Keratinocyte (primary cell): Measurements from ENCODE around the gene NCOA7. TPM values are rescaled to one million over a fixed set of nuclear protein-coding genes. Genes with fewer than 3 reads are reported as not detected.

ENCODE experiments used
- DNase-seq: peaks from one replicate; pipeline ENCODE4 v3.0.0-alpha.2; 2011; ENCODE audit warnings: low read depth, missing footprints, low spot score
- FAIRE-seq: peaks from 2 replicates; lab custom pipeline; 2011; peaks lifted over from hg19 to GRCh38; lab: Jason Lieb, UNC
- H2AFZ ChIP-seq: 2 replicates; pipeline ENCODE4 v1.6.0; 2012; ENCODE audit warnings: low read length, control low read depth, inconsistent platforms; ENCODE audit not compliant: control insufficient read depth
- H3K27ac ChIP-seq: 2 replicates; pipeline ENCODE4 v1.5.1; 2011; ENCODE audit warnings: low read length; ENCODE audit not compliant: control insufficient read depth, insufficient read depth
- H3K27me3 ChIP-seq: 3 replicates; pipeline ENCODE4 v1.6.0; 2011; ENCODE audit warnings: low read length; ENCODE audit not compliant: control insufficient read depth, insufficient read depth; ENCODE audit errors: extremely low read depth
- H3K36me3 ChIP-seq, 2 experiments: 2 replicates in 1 of 2; 3 replicates in 1 of 2; pipeline ENCODE4 v1.5.1; 2011; ENCODE audit warnings: low read length in 2 of 2, mild to moderate bottlenecking in 1 of 2; ENCODE audit not compliant: control insufficient read depth in 2 of 2, insufficient read depth in 2 of 2; ENCODE audit errors: extremely low read depth in 1 of 2
- H3K4me1 ChIP-seq: 3 replicates; pipeline ENCODE4 v1.5.1; 2011; ENCODE audit warnings: low read length; ENCODE audit not compliant: control insufficient read depth, insufficient read depth; ENCODE audit errors: extremely low read depth
- H3K4me2 ChIP-seq: 3 replicates; pipeline ENCODE4 v1.6.0; 2011; ENCODE audit warnings: low read depth, low read length; ENCODE audit not compliant: control insufficient read depth, insufficient read depth; ENCODE audit errors: extremely low read depth
- H3K4me3 ChIP-seq, 3 experiments: fragments of 200-600 bp in 1 of 3; sonication (generic) in 1 of 3; 2 replicates in 2 of 3; 3 replicates in 1 of 3; pipeline ENCODE4 v1.5.1; 2011 to 2016; ENCODE audit warnings: low read length in 3 of 3, mild to moderate bottlenecking in 3 of 3, control low read depth in 2 of 3, inconsistent platforms in 1 of 3, low read depth in 1 of 3, mixed read lengths in 1 of 3, mixed run types in 1 of 3, moderate library complexity in 1 of 3; ENCODE audit not compliant: control insufficient read depth in 2 of 3, insufficient read depth in 2 of 3; ENCODE audit errors: extremely low read depth in 1 of 3
- H3K79me2 ChIP-seq: 2 replicates; pipeline ENCODE4 v1.6.0; 2012; ENCODE audit warnings: low read length; ENCODE audit not compliant: control insufficient read depth, insufficient read depth
- H3K9ac ChIP-seq: 3 replicates; pipeline ENCODE4 v1.6.0; 2011; ENCODE audit warnings: low read length; ENCODE audit not compliant: control insufficient read depth, insufficient read depth; ENCODE audit errors: extremely low read depth
- H3K9me1 ChIP-seq: 3 replicates; pipeline ENCODE4 v1.6.0; 2011; ENCODE audit warnings: low read length; ENCODE audit not compliant: control insufficient read depth, insufficient read depth; ENCODE audit errors: extremely low read depth
- H3K9me3 ChIP-seq: 2 replicates; pipeline ENCODE4 v1.5.1; 2012; ENCODE audit warnings: low read depth, low read length; ENCODE audit not compliant: control insufficient read depth
- H4K20me1 ChIP-seq: 3 replicates; pipeline ENCODE4 v1.6.0; 2011; ENCODE audit warnings: low read length; ENCODE audit not compliant: control insufficient read depth, insufficient read depth; ENCODE audit errors: extremely low read depth
- EZH2 ChIP-seq: IDR thresholded peaks from one replicate; pipeline ENCODE4 v1.6.1; 2012; ENCODE audit warnings: inconsistent platforms, mild to moderate bottlenecking, low read length, moderate library complexity
- dilution Hi-C: fragments of 300-500 bp; cut with MboI; formaldehyde crosslinking; loops from one replicate; pipeline ENCODE4 v1.7.0; 2020; ENCODE audit warnings: low sequenced_read_pairs; ENCODE audit not compliant: extremely low pct_ligation_motif_present
- polyA plus RNA-seq, 5 experiments: library from polyadenylated mRNA; depleted of rRNA in 3 of 5; stranded (reverse) in 3 of 5; stranded (forward) in 1 of 5; unstranded in 1 of 5; fragments of >200 nt; gene quantifications; 1 replicate in 1 of 5; 2 replicates in 3 of 5; 3 replicates in 1 of 5; pipeline versions ENCODE4 v1.2.1 to v1.2.3, GENCODE V29; 2011 to 2012; ENCODE audit warnings: missing spikeins in 2 of 5, low read depth in 1 of 5, low replicate concordance in 1 of 5
- TF ChIP-seq, protein P1 (sequence below), 3 experiments: IDR thresholded peaks in 1 of 3; conservative IDR thresholded peaks in 1 of 3; optimal IDR thresholded peaks in 1 of 3; 2 replicates in 2 of 3; 3 replicates in 1 of 3; pipeline versions ENCODE3 to v1.5.1; 2011; ENCODE audit warnings: low read length in 3 of 3, mild to moderate bottlenecking in 3 of 3, moderate library complexity in 2 of 3, control low read depth in 1 of 3, inconsistent platforms in 1 of 3; ENCODE audit not compliant: insufficient read depth in 2 of 3; ENCODE audit errors: extremely low read depth in 1 of 3

Gene NCOA7
- polyA plus RNA-seq, 1 donor (not counting 4 experiments of a cell fraction or from before 2014, with no cell fraction given) = 20.5 TPM

DNA sequence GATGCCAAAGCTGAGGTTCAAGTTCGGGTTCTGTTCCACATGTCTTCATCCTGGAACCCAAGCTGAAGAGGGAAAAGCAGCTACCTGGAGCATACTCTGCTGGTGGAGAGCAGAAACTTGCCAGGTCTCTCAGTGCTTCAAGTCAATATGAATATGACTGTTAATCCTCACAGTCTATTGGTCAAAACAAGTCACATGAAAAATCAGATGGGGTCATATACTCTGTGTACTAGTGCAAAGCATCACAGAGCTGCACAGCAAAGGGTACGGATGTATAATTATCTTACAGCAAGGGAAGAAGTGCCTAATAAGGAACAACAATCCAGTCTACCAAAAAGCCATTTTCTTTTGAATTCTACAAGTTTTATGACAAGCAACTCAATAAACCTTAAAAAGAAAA lies 11.6 kb downstream of the NCOA7 start:
- TF ChIP-seq, protein P1, sequence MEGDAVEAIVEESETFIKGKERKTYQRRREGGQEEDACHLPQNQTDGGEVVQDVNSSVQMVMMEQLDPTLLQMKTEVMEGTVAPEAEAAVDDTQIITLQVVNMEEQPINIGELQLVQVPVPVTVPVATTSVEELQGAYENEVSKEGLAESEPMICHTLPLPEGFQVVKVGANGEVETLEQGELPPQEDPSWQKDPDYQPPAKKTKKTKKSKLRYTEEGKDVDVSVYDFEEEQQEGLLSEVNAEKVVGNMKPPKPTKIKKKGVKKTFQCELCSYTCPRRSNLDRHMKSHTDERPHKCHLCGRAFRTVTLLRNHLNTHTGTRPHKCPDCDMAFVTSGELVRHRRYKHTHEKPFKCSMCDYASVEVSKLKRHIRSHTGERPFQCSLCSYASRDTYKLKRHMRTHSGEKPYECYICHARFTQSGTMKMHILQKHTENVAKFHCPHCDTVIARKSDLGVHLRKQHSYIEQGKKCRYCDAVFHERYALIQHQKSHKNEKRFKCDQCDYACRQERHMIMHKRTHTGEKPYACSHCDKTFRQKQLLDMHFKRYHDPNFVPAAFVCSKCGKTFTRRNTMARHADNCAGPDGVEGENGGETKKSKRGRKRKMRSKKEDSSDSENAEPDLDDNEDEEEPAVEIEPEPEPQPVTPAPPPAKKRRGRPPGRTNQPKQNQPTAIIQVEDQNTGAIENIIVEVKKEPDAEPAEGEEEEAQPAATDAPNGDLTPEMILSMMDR (optimal IDR thresholded peaks at IDR 0.05 in 1 of 3, IDR thresholded peaks at IDR 0.05 in 1 of 3, conservative IDR thresholded peaks at IDR 0.05 in 1 of 3; ENCODE audit: extremely low read depth in 1 of 3, insufficient read depth in 2 of 3, low read length in 3 of 3) = no peak
- TF ChIP-seq EZH2 = no peak
- Histone ChIP-seq H3K79me2 (no peaks in the 10 kb centered on the region), H2AFZ (no peak overlapping the region), H3K9me3 (no peaks in the 10 kb centered on the region), H4K20me1 (no peaks in the 10 kb centered on the region), H3K4me1 (peaks cover 10% of the 10 kb centered on the region), H3K4me3 (no peak overlapping the region), H3K9me1 (no peaks in the 10 kb centered on the region), H3K27ac (no peak overlapping the region), H3K36me3 (no peaks in the 10 kb centered on the region), H3K4me2 (no peak overlapping the region), H3K27me3 (no peaks in the 10 kb centered on the region), H3K9ac (no peak overlapping the region)
- FAIRE-seq (no peak), DNase-seq (no peak)
- dilution Hi-C loops = no loop called here

GRCh38 chr6:125802943-125803377 lies 12.2 kb downstream of the NCOA7 start:
- no peak for FAIRE-seq

More at GRCh38 chr6:125802943-125803377, 12.2 kb downstream of the NCOA7 start:
- no peak overlapping the region for H2AFZ ChIP-seq
- TF ChIP-seq, protein P1 (optimal IDR thresholded peaks at IDR 0.05 in 1 of 3, IDR thresholded peaks at IDR 0.05 in 1 of 3, conservative IDR thresholded peaks at IDR 0.05 in 1 of 3; ENCODE audit: extremely low read depth in 1 of 3, insufficient read depth in 2 of 3, low read length in 3 of 3) = no peak
- TF ChIP-seq EZH2 = no peak
- no peaks in the 10 kb centered on the region for H3K27me3 ChIP-seq
- dilution Hi-C loops = no loop called here
- no peaks in the 10 kb centered on the region for H3K36me3 ChIP-seq
- H3K9me1 ChIP-seq = no peaks in the 10 kb centered on the region
- no peak overlapping the region for H3K4me2 ChIP-seq
- H3K4me3 ChIP-seq = no peak overlapping the region
- no peak for DNase-seq
- no peaks in the 10 kb centered on the region for H4K20me1 ChIP-seq
- no peak overlapping the region for H3K27ac ChIP-seq
- no peaks in the 10 kb centered on the region for H3K9me3 ChIP-seq
- H3K9ac ChIP-seq = no peak overlapping the region
- no peaks in the 10 kb centered on the region for H3K79me2 ChIP-seq
- peaks cover 9% of the 10 kb centered on the region for H3K4me1 ChIP-seq
